HG03280 (cell line): ENCODE measurements around the gene MCRIP1.

Source experiments
- ATAC-seq: cut with Tn5 transposase; IDR thresholded peaks from one replicate; pipeline ENCODE4 v1.9.1; 2021; ENCODE audit warnings: mild to moderate bottlenecking, moderate library complexity; ENCODE audit not compliant: unreplicated experiment

The MCRIP1 gene

GRCh38 chr17:81833160-81833920 lies at the start of gene MCRIP1:
MCRIP1 (minus strand) TSS chr17:81833291; CDS start chr17:81824506, 8,785 bp downstream.
- ATAC-seq = peak; percentile 81

GRCh38 chr17:81879121-81879520 lies 46.0 kb upstream of the MCRIP1 start:
- ATAC-seq = no peak

GRCh38 chr17:81878294-81878693 lies 45.2 kb upstream of the MCRIP1 start:
- no peak for ATAC-seq

- ATAC-seq = no peak
These were observed 44.5 kb upstream of the MCRIP1 start for GRCh38 chr17:81877569-81877968.

GRCh38 chr17:81871387-81872230 lies 38.5 kb upstream of the MCRIP1 start:
- peak; percentile 56 for ATAC-seq

GRCh38 chr17:81870981-81871386 lies 37.9 kb upstream of the MCRIP1 start, which contains the start of gene ARHGDIA:
ARHGDIA (minus strand) TSS chr17:81871337; CDS start chr17:81869930, 1,407 bp downstream.
- ATAC-seq = peak; percentile 24

GRCh38 chr17:81870131-81870980 lies 37.3 kb upstream of the MCRIP1 start:
- peak; percentile 12 for ATAC-seq

- no peak for ATAC-seq
These were observed 36.4 kb upstream of the MCRIP1 start for GRCh38 chr17:81869221-81870130.

- no peak for ATAC-seq
These were observed 35.7 kb upstream of the MCRIP1 start for GRCh38 chr17:81868674-81869220.

GRCh38 chr17:81867991-81868673 lies 35.0 kb upstream of the MCRIP1 start:
- no peak for ATAC-seq

GRCh38 chr17:81867170-81867990 lies 34.3 kb upstream of the MCRIP1 start:
- no peak for ATAC-seq

- no peak for ATAC-seq
These were observed 33.5 kb upstream of the MCRIP1 start for GRCh38 chr17:81866440-81867169.

GRCh38 chr17:81865733-81866439 lies 32.8 kb upstream of the MCRIP1 start:
- ATAC-seq = no peak

- no peak for ATAC-seq
These were observed 32.3 kb upstream of the MCRIP1 start for GRCh38 chr17:81865358-81865732.

- no peak for ATAC-seq
These were observed 31.0 kb upstream of the MCRIP1 start for GRCh38 chr17:81863833-81864768.
